ENCODE results near the gene DIPK1B. TPM values are rescaled to one million over a fixed set of nuclear protein-coding genes. Genes with fewer than 3 reads are reported as not detected.

The DIPK1B gene
- total RNA-seq, 6 donors from 2014 or later: 9.7 to 24.1 (median 17.0) TPM

DNA sequence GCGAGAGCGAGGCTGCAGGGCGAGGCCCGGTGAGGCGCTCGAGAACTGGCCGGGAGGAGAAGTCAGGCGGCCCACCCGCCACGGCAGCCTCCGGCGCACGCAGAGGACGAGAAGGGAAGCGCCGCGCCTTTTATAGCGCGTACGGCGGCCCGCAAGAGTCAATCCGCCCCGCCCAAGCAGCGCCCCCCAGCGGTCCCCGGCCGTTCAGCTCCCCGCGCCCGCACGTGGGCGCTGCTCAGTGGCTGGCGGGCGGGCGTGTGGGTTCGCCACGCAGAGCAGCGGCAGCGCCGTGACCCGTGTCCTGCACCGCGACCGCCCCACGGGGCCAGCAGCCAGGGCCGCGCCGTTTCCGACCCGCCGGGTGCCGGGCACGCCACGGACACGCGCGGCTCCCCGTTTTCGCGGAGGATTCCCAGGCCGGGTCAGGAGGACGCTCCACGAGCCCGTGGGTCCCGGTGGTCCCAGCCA lies 15.7 kb downstream of the DIPK1B start:
- 0 to 4% methylated on average over 8 to 11 of the region's 66 CpGs for WGBS, 2 donors
- DNase-seq (peak; percentile 87 to 99), ATAC-seq (ENCODE audit: low FRiP score in 2 of 2) (peak; percentile 90 to 96)
- no peaks in the 10 kb centered on the region for H3K9me3 ChIP-seq
- H3K27me3 ChIP-seq: no peaks in the 10 kb centered on the region
- TF ChIP-seq, protein P1, sequence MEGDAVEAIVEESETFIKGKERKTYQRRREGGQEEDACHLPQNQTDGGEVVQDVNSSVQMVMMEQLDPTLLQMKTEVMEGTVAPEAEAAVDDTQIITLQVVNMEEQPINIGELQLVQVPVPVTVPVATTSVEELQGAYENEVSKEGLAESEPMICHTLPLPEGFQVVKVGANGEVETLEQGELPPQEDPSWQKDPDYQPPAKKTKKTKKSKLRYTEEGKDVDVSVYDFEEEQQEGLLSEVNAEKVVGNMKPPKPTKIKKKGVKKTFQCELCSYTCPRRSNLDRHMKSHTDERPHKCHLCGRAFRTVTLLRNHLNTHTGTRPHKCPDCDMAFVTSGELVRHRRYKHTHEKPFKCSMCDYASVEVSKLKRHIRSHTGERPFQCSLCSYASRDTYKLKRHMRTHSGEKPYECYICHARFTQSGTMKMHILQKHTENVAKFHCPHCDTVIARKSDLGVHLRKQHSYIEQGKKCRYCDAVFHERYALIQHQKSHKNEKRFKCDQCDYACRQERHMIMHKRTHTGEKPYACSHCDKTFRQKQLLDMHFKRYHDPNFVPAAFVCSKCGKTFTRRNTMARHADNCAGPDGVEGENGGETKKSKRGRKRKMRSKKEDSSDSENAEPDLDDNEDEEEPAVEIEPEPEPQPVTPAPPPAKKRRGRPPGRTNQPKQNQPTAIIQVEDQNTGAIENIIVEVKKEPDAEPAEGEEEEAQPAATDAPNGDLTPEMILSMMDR (IDR thresholded peaks at IDR 0.05): peak; percentile 91 to 99 (median 99)
- peak in 1 of 4 donors; percentile 85 for TF ChIP-seq EP300 (IDR thresholded peaks at IDR 0.05)
- TF ChIP-seq POLR2A (IDR thresholded peaks at IDR 0.05): peak; percentile 95 to 100 (median 98)
- peak; percentile 99 to 100 for TF ChIP-seq POLR2AphosphoS5 (IDR thresholded peaks at IDR 0.05)
- peak overlapping the region; percentile 65 to 89 (median 80) for H3K27ac ChIP-seq
- H3K4me3 ChIP-seq: peak overlapping the region; percentile 59 to 97 (median 78)
- H3K4me1 ChIP-seq: peaks cover 32 to 54% (median 40%) of the 10 kb centered on the region in 4 donors
- peaks cover 27 to 35% (median 31%) of the 10 kb centered on the region in 4 donors for H3K36me3 ChIP-seq

DNA sequence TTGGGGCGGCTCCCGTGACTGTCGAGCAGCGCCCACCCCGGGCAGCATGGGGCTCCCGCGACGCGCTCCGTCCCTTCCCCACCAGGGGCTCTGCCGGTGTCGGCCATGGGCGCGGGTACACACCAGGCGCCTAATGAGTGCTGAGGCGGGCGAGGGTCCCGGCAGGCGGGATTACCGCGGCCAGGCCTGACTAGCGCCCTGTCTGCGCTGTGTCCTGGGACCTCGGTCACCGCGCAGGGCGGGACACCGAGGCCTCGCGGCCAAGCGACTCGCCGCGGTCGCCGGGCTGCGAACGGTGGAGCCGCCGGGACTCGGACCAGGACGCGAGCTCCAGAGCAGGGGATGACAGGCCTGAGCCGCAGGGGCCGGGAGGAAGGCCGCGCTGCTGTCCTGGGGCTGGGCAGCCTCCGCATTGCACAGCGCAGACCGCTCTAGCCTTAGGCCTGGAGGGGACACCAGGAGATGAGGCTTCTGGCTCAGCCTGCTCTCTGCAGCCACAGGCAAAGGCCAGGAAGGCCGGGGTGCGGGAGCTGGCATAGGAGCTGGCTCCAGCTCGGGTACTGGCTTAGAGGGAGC lies 16.3 kb downstream of the DIPK1B start:
- H3K36me3 ChIP-seq: peaks cover 23 to 30% (median 26%) of the 10 kb centered on the region in 4 donors
- TF ChIP-seq, protein P1 (IDR thresholded peaks at IDR 0.05): no peak
- TF ChIP-seq POLR2AphosphoS5 (IDR thresholded peaks at IDR 0.05): no peak
- peak in 1 of 2 donors; percentile 89 for DNase-seq
- peak; percentile 1 to 59 for ATAC-seq (ENCODE audit: low FRiP score in 2 of 2)
- H3K27me3 ChIP-seq: no peaks in the 10 kb centered on the region
- H3K27ac ChIP-seq: peak overlapping the region in 3 of 4 donors; percentile 65 to 89 (median 83)
- peak overlapping the region; percentile 59 to 97 (median 78) for H3K4me3 ChIP-seq
- H3K4me1 ChIP-seq: peaks cover 32 to 50% (median 39%) of the 10 kb centered on the region in 4 donors
- 10% methylated on average over 22 of the region's 53 CpGs; no CpG with 5 or more reads in 1 of the 2 donors for WGBS, 2 donors
- no peaks in the 10 kb centered on the region for H3K9me3 ChIP-seq

DNA sequence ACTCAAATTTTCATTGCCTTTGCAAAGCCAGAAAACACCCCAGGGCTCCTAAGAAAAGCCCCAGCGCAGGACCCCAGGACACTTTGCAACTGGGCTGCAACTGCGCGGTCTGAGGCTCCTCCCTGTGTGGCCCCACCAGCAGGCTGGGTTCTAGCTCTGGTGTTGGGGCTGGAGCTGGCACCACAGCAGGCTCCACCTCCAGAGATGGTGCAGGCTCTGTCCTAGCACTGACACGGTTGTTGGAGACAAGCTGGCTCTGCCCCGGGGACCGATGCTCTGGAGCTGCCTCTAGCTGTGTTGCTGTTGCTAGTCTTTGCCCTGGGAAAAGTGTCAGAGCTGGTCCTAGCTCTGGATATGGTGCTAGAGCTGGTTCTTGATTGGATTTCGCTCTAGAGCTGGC lies 16.8 kb downstream of the DIPK1B start:
- TF ChIP-seq EP300 (IDR thresholded peaks at IDR 0.05) (no peak), POLR2AphosphoS5 (IDR thresholded peaks at IDR 0.05) (no peak), POLR2A (IDR thresholded peaks at IDR 0.05) (no peak)
- TF ChIP-seq, protein P1 (IDR thresholded peaks at IDR 0.05): no peak
- DNase-seq (no peak), ATAC-seq (ENCODE audit: low FRiP score in 2 of 2) (no peak)
- peak overlapping the region in 1 of 4 donors; percentile 89 for H3K27ac ChIP-seq
- WGBS, 2 donors: 73 to 91% methylated on average over 3 to 7 of the region's 7 CpGs
- H3K4me1 ChIP-seq: peaks cover 29 to 46% (median 36%) of the 10 kb centered on the region in 4 donors
- no peaks in the 10 kb centered on the region for H3K27me3 ChIP-seq
- peak overlapping the region in 3 of 4 donors; percentile 59 to 93 (median 63) for H3K4me3 ChIP-seq
- peaks cover 18 to 25% (median 21%) of the 10 kb centered on the region in 4 donors for H3K36me3 ChIP-seq
- H3K9me3 ChIP-seq: no peaks in the 10 kb centered on the region

DNA sequence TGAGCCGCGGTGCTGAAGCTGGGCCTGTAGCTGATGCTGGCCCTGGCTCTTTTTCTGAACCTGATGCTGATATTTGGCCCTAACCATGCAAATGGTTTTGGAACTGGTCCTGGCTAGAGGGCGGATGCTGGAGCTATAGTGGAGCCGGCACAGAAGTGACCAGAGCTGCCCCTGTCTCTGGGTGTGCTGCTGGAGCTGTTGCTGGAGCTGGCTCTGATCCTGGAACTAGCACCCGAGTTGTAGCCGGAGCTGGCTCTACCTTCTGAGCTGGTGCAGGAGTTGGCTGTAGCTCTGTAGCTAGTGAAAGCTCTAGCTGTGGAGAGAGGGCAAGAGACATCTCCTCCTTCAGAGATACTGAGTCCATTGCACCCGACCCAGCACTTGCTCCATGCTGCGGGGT lies 17.6 kb downstream of the DIPK1B start:
- ATAC-seq (ENCODE audit: low FRiP score in 2 of 2) (no peak), DNase-seq (no peak)
- peaks cover 24 to 38% (median 32%) of the 10 kb centered on the region in 4 donors for H3K4me1 ChIP-seq
- peaks cover 11 to 17% (median 13%) of the 10 kb centered on the region in 4 donors for H3K36me3 ChIP-seq
- TF ChIP-seq EP300 (IDR thresholded peaks at IDR 0.05) (no peak), POLR2A (IDR thresholded peaks at IDR 0.05) (no peak), POLR2AphosphoS5 (IDR thresholded peaks at IDR 0.05) (no peak)
- TF ChIP-seq, protein P1 (IDR thresholded peaks at IDR 0.05): no peak
- no peaks in the 10 kb centered on the region for H3K9me3 ChIP-seq
- H3K4me3 ChIP-seq: no peak overlapping the region
- WGBS, 2 donors: 93 to 95% methylated on average over 3 to 8 of the region's 8 CpGs
- H3K27me3 ChIP-seq: no peaks in the 10 kb centered on the region
- no peak overlapping the region for H3K27ac ChIP-seq
